GM18517 (cell line): ENCODE data around the gene DEGS2.
"Not testable (repeated sequence)": the region's sequence is repeated elsewhere in the genome, so short reads cannot be mapped to it uniquely, and the experiment has no call there.

Experiments used
- ATAC-seq: cut with Tn5 transposase; IDR thresholded peaks from one replicate; pipeline ENCODE4 v1.9.1; 2021; ENCODE audit warnings: mild to moderate bottlenecking, moderate library complexity; ENCODE audit not compliant: unreplicated experiment

The DEGS2 gene

DNA sequence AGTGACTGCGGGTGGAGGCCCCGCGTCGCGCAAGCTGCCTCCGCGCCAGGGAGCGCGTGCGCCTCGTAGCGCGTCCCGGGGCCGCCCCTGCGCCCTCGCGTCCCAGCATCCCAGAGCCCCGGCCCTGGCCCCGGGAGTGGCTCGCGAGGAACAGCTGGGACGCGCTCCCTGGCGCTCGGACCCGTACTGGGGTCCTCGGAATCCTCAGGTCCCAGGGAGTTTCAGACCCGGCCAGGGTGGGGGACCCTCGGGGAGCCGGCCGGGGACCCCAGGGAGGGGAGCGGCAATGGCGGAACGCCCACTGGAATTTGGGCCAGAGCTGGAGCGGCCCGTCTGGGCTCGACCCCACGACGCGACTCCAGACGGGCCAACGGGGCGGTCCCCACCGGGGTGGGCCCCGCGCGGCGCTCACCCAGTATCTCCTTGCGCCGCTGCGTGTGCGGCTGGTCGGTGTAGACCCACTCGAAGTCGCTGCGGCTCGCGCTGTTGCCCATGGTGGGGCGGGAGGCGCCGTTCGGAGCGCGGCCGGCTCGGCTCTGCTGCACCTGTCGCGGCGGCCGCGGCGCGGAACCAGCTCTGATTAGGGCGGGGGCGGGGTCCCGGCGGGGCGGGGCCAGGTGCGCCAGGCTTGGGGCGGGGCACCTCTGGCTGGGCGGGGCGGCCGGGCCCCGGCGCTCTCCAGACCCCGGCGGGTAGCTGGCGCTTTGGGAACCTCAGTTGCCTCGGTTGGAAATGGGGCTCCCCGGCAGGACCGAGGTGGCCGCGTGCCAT lies at the start of gene DEGS2:
DEGS2 (minus strand) TSS at position 552 of the 771 bp plus-strand sequence; CDS start at position 494, 58 bp downstream.
- no peak for ATAC-seq

DNA sequence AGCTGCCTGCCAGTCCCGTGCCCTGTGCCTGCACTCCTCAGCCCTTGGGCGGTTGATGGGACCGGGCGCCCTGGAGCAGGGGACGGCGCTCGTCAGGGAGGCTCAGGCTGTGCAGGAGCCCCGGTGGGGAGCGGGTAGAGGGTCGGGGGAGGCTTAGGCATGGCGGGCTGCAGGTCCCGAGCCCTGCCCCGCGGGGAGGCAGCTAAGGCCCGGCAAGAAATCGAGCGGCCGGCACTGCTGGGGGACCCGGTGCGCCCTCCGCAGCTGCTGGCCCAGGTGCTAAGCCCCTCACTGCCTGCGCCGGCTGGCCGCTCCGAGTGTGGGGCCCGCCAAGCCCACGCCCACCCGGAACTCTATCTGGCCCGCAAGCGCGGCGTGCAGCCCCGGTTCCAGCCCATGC lies 48.7 kb upstream of the DEGS2 start:
- ATAC-seq: not testable (repeated sequence)

DNA sequence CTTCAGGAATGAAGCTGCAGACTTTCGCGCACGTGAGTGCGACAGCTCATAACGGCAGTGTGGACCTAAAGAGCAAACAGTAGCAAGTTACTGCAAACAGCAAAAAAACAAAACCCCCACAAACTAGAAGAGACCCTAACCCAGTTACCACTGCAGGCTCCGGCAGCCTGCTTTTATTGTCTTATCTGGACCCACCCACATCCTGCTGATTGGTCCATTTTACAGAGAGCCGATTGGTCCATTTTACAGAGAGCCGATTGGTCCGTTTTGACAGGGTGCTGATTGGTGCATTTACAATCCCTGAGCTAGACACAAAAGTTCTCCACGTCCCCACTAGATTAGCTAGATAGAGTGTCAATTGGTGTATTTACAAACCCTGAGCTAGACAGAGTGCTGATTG lies 48.1 kb upstream of the DEGS2 start:
- not testable (repeated sequence) for ATAC-seq

DNA sequence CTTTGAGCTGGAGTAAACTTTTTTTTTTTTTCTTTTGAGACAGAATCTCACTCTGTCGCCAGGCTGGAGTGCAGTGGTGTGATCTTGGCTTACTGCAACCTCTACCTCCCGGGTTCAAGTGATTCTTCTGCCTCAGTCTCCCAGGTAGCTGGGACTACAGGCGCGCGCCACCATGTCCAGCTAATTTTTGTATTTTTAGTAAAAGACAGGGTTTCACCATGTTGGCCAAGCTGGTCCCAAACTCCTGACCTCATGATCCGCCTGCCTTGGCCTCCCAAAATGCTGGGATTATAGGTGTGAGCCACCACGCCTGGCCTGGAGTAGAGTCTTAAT lies 45.4 kb upstream of the DEGS2 start:
- not testable (repeated sequence) for ATAC-seq

- ATAC-seq: no peak
Measured at GRCh38 chr14:100203962-100204834, 44.8 kb upstream of the DEGS2 start.

GRCh38 chr14:100203146-100203545 lies 43.7 kb upstream of the DEGS2 start:
- no peak for ATAC-seq

DNA sequence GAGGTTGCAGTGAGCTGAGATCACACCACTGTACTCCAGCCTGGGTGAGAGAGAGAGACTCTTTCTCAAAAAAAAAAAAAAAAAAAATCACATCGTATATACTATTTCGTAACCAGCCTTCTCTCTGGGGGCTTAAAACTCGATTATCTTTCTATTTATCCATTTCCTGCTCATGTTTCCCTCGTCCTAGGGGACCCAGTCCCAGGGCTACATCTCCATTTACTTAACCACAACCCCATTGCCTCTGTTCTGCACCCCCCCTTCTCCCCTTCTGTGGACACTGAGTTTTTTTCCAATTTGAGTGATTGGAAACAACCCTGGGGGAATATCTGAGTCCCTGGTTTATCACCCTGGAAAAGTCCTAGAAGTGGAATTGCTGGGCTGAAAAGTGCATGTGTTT lies 43.3 kb upstream of the DEGS2 start:
- no peak for ATAC-seq

- ATAC-seq: no peak
Measured at GRCh38 chr14:100201701-100202100, 42.3 kb upstream of the DEGS2 start.

DNA sequence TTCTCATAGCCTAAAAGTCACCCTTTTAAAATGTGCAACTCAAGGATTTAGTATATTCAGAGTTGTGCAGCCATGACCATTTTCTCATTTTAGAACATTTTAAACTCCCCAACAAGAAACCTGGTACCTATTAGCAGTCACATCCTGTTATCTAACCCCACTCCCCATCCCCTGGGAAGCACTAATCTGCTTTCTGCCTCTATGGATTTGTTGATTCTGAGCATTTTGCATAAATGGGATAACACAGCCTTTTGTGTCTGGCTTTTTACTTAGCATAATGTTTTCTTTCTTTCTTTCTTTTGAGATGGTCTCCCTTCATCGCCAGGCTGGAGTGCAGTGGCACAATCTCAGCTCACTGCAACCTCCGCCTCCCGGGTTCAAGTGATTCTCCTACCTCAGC lies 40.9 kb upstream of the DEGS2 start:
- no peak for ATAC-seq

DNA sequence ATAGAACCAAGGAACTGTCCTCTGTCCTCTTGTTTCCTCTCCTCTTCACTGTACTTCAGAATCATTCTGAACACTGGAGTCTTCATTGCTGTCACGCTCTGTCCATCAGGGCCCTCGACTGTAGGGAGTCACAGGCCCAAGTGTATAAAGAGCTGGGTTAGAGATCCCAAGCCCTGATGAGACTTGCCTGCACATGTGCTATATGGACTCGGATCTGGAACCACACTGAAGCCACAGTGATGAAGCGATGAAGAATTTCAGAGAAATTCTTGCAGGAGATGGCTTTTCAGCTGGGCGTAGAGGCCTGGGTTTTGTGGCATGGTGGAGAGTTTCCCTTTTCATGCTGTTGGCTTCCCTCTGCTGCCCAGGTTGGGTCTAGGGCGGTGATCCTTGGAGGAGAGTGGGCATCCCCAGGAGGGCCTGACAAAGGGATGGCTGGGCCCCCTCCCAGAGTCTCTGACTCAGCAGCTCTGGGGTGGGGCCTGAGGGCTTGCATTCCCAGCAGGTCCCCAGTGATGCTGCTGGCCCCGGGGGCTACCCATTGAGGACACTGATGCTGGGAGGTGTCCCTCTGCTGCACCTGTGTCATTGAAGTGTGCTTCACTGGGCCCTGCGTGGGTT lies 39.9 kb upstream of the DEGS2 start:
- no peak for ATAC-seq

GRCh38 chr14:100193417-100194357 lies 34.2 kb upstream of the DEGS2 start:
- no peak for ATAC-seq

GRCh38 chr14:100192672-100193416 lies 33.4 kb upstream of the DEGS2 start:
- peak; percentile 99 for ATAC-seq

- no peak for ATAC-seq
Measured at GRCh38 chr14:100192250-100192671, 32.8 kb upstream of the DEGS2 start.

DNA sequence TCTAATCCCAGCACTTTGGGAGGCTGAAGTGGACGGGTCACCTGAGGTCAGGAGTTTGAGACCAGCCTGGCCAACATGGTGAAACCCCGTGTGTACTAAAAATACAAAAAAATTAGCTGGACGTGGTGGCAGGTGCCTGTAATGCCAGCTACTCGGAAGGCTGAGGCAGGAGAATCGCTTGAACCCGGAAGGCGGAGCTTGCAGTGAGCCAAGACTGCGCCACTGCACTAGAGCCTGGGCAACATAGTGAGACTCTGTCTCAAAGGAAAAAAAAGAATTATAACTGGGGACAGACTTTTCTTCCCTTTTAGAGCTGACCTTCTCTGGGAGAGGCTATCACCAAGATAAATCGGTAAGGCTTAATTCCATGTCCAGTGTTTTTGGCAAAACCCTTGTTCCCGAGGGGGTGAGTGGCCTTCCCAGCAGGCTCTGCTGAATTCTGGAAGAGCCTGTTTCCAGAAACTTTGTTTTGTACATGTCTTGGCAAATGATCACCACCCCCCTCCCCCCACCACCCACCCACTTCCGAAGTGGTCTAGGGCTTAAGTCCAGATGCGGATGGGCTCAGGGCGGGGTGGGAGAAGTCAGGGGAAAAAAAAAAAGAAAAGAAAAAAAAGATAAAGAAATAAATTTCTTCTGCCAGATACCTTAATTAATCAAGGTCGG lies 32.3 kb upstream of the DEGS2 start:
- ATAC-seq: no peak

GRCh38 chr14:100190126-100190525 lies 30.7 kb upstream of the DEGS2 start:
- ATAC-seq: no peak

DNA sequence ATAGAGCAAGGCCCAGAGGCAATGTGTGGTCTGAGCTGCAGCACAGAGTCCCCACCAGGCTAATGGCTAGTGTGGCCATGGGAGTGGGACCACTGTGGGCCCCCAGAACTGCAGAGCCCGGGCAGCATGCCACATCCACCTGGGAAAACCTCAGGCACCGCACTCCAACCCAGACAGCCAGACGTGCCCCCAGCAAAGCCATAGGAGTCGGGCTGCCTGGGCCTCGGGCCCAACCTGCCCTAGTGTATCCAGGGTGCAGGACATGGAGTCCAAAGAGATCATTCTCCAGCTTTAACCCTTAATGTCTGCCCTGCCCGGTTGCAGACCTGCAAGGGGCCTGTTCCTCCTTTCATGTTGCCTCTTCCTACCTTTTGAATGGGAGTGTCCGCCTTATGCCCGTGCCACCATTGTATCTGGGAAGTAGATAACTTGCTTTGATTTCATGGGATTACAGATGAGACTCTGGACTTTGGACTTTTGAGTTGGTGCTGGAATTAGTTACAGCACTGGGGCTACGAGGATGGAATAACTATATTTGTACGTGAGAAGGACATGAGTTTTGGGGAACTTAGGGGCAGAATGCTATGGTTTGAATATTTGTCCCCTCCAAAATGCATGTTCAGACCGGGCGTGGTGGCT lies 29.1 kb upstream of the DEGS2 start:
- ATAC-seq: no peak

DNA sequence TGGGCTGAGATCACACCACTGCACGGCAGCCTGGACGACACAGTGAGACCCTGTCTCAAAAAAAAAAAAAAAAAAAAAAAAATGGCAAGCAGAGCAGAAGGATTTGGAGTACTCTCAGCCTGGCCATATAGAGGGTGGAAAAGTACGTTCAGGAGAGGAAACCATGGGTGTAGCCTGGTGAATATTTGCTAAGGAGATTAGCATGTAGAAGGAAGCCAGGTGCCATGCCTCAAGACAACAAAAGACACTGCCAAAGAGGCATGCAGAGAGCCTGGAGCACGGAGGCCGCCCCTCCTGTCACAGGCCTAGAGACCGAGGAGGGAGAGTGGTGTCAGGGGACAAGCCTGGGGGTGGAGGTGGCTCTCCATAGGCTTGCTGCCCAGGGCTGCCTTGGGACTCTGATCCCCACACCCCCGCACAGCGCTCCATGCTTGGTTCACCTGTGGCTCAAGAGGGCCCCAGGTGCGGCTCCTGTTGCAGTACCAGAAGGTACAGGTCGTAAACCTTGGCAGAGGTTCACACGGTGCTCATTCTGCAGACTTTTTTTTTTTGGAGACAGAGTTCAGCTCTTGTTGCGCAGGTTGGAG lies 27.9 kb upstream of the DEGS2 start:
- ATAC-seq: no peak

DNA sequence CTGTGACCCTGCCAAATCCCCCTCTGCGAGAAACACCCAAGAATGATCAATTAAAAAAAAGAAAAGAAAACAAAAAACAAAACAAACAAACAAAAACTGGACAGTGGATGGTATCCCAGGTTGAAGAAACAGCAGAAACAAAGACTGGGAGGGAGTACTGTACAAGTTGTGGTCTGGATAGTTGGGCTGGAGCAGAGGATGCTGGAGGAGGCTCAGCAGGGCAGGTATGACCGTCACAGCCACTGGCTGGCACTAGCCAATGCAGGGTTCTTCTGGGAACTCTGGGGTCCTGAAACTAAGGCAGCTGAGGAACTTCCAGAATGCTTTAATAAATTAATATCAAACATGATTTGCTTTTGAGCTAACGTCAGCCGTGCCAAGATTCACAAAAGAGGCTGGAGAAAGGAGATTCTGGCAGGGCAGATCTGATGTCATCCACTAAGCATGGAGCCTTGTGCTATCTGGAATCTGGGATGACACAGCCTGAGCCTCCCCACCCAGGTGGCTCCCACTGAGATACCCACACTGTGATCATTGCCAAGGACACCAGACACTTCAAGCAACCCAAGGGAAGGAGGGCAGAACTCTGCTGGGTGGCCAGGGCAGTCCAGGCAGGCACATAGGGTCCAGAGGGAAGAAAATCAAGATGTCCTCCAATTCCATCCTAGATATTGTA lies 22.6 kb upstream of the DEGS2 start:
- not testable (repeated sequence) for ATAC-seq
